K562 (cell line): ENCODE results near the gene PPP4R4.

ENCODE experiments used
- BHLHE40 ChIP-seq: IDR thresholded peaks from 2 replicates; pipeline ENCODE4 v1.6.1; 2011; ENCODE audit warnings: low read length, improper control_type of control experiment
- CBFB ChIP-seq: sonication (generic); formaldehyde crosslinking; IDR thresholded peaks from 2 replicates; pipeline ENCODE4 v1.4.0; 2020; ENCODE audit warnings: mild to moderate bottlenecking, missing genetic modification reagents
- CTCF ChIP-seq, 3 experiments: IDR thresholded peaks in 2 of 3; conservative IDR thresholded peaks in 1 of 3; 2 replicates each; pipeline ENCODE4 v1.5.1; 2011 to 2012; ENCODE audit warnings: low read length in 3 of 3, mild to moderate bottlenecking in 3 of 3, control low read depth in 2 of 3, improper control_type of control experiment in 1 of 3, inconsistent platforms in 1 of 3, low read depth in 1 of 3, mixed read lengths in 1 of 3, moderate library complexity in 1 of 3; ENCODE audit not compliant: insufficient read depth in 2 of 3
- GABPA ChIP-seq: fragments of 200-800 bp; sonication (Bioruptor generic); conservative IDR thresholded peaks from 2 replicates; pipeline ENCODE4 v1.6.1; 2016; ENCODE audit warnings: low read depth, missing genetic modification characterization, missing compliant biosample characterization
- ILK ChIP-seq: fragments of 450-650 bp; IDR thresholded peaks from 2 replicates; pipeline ENCODE4 v1.6.1; 2016; ENCODE audit warnings: missing genetic modification characterization, low read depth, mild to moderate bottlenecking, missing compliant biosample characterization, moderate library complexity, borderline replicate concordance
- JUN ChIP-seq, 2 experiments: sonication (generic) in 1 of 2; formaldehyde crosslinking in 1 of 2; IDR thresholded peaks; 2 replicates each; pipeline versions ENCODE4 v1.6.1 to v1.8.0; 2012 to 2022; ENCODE audit warnings: borderline replicate concordance in 2 of 2, mild to moderate bottlenecking in 2 of 2, improper control_type of control experiment in 1 of 2, low read depth in 1 of 2, low read length in 1 of 2, missing genetic modification reagents in 1 of 2
- PATZ1 ChIP-seq: fragments of 250-450 bp; sonication (Bioruptor Pico); IDR thresholded peaks from 2 replicates; pipeline ENCODE4 v1.5.0; 2020; ENCODE audit warnings: mild to moderate bottlenecking, borderline replicate concordance
- PCBP2 ChIP-seq: fragments of 200-400 bp; formaldehyde crosslinking; IDR thresholded peaks from 2 replicates; pipeline ENCODE4 v1.6.1; 2018; ENCODE audit warnings: low read length, low read depth, mild to moderate bottlenecking, moderate library complexity; ENCODE audit not compliant: poor library complexity, severe bottlenecking
- POLR2A ChIP-seq: fragments of 450-650 bp; conservative IDR thresholded peaks from 2 replicates; pipeline ENCODE4 v1.6.1; 2016
- ZBTB11 ChIP-seq, 3 experiments: fragments of 200-800 bp in 1 of 3; fragments of 250-450 bp in 1 of 3; fragments of 450-650 bp in 1 of 3; sonication (Bioruptor Pico) in 1 of 3; sonication (Bioruptor generic) in 1 of 3; formaldehyde crosslinking in 1 of 3; IDR thresholded peaks; 2 replicates each; pipeline versions ENCODE4 v1.6.1 to v1.8.0; 2016 to 2022; ENCODE audit warnings: mild to moderate bottlenecking in 2 of 3, missing genetic modification characterization in 2 of 3, missing compliant biosample characterization in 1 of 3, moderate library complexity in 1 of 3
- ZFP36 ChIP-seq: fragments of 150-350 bp; IDR thresholded peaks from 2 replicates; pipeline ENCODE4 v1.6.1; 2018; ENCODE audit warnings: low read length, low read depth; ENCODE audit not compliant: partially characterized antibody
- ZNF561 ChIP-seq: fragments of 450-650 bp; formaldehyde crosslinking; conservative IDR thresholded peaks from 2 replicates; pipeline ENCODE4 v1.4.0; 2020; ENCODE audit warnings: mild to moderate bottlenecking, moderate library complexity
- TF ChIP-seq, protein P1 (sequence below), 2 experiments: fragments of 200-800 bp in 1 of 2; sonication (Bioruptor generic) in 1 of 2; sonication (generic) in 1 of 2; formaldehyde crosslinking in 1 of 2; IDR thresholded peaks in 1 of 2; conservative IDR thresholded peaks in 1 of 2; 2 replicates each; pipeline versions ENCODE4 v1.5.0 to v1.6.1; 2016 to 2020; ENCODE audit warnings: missing compliant biosample characterization in 1 of 2, missing genetic modification characterization in 1 of 2, missing genetic modification reagents in 1 of 2
- TF ChIP-seq, protein P2 (sequence below): fragments of 250-450 bp; sonication (Bioruptor Pico); IDR thresholded peaks from 2 replicates; pipeline ENCODE4 v1.8.0; 2022; ENCODE audit warnings: inconsistent platforms, mild to moderate bottlenecking, moderate library complexity, borderline replicate concordance

GRCh38 chr14:94176808-94177207 lies 2.7 kb downstream of the PPP4R4 start:
- TF ChIP-seq BHLHE40 (no peak), GABPA (tag) (no peak), CBFB (no peak), POLR2A (no peak), PCBP2 (no peak), PATZ1 (CRISPR knock-in tag) (no peak), ILK (tag) (no peak), ZBTB11 (CRISPR knock-in tag; IDR thresholded peaks at IDR 0.05) (no peak), ZFP36 (no peak), CTCF (IDR thresholded peaks at IDR 0.05 in 2 of 3, conservative IDR thresholded peaks at IDR 0.05 in 1 of 3; ENCODE audit: insufficient read depth in 2 of 3, low read depth in 1 of 3, low read length in 3 of 3) (no peak), ZNF561 (CRISPR knock-in tag) (no peak), JUN (IDR thresholded peaks at IDR 0.05; ENCODE audit: borderline replicate concordance, low read depth, low read length) (no peak), JUN (CRISPR knock-in tag; IDR thresholded peaks at IDR 0.05; ENCODE audit: borderline replicate concordance) (no peak)
- TF ChIP-seq, protein P1, sequence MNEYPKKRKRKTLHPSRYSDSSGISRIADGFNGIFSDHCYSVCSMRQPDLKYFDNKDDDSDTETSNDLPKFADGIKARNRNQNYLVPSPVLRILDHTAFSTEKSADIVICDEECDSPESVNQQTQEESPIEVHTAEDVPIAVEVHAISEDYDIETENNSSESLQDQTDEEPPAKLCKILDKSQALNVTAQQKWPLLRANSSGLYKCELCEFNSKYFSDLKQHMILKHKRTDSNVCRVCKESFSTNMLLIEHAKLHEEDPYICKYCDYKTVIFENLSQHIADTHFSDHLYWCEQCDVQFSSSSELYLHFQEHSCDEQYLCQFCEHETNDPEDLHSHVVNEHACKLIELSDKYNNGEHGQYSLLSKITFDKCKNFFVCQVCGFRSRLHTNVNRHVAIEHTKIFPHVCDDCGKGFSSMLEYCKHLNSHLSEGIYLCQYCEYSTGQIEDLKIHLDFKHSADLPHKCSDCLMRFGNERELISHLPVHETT (CRISPR knock-in tag; conservative IDR thresholded peaks at IDR 0.05 in 1 of 2, IDR thresholded peaks at IDR 0.05 in 1 of 2) = no peak
- TF ChIP-seq, protein P2, sequence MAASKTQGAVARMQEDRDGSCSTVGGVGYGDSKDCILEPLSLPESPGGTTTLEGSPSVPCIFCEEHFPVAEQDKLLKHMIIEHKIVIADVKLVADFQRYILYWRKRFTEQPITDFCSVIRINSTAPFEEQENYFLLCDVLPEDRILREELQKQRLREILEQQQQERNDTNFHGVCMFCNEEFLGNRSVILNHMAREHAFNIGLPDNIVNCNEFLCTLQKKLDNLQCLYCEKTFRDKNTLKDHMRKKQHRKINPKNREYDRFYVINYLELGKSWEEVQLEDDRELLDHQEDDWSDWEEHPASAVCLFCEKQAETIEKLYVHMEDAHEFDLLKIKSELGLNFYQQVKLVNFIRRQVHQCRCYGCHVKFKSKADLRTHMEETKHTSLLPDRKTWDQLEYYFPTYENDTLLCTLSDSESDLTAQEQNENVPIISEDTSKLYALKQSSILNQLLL (CRISPR knock-in tag) = no peak
